ENCODE results near the gene MYLK. TPM values are rescaled to one million over a fixed set of nuclear protein-coding genes. Genes with fewer than 3 reads are reported as not detected.
A peak's percentile ranks its signal among the peaks of the same experiment; 100 is the strongest.

MYLK gene
- total RNA-seq, 1 donor from 2014 or later: 20.1 TPM

GRCh38 chr3:123568034-123568433, 316.1 kb downstream of the MYLK start:
- no peaks in the 10 kb centered on the region for H3K36me3 Mint-ChIP-seq (ENCODE audit: low read depth)
- H3K9me3 Mint-ChIP-seq: no peaks in the 10 kb centered on the region
- no peaks in the 10 kb centered on the region for H3K27me3 Mint-ChIP-seq (ENCODE audit: low read depth)
- no peak overlapping the region for H3K27ac Mint-ChIP-seq (ENCODE audit: unreplicated experiment)
- DNase-seq (ENCODE audit: low read depth, low spot score): no peak
- TF ChIP-seq CTCF (conservative IDR thresholded peaks at IDR 0.05): no peak
- H3K4me1 Mint-ChIP-seq: peaks cover 13% of the 10 kb centered on the region
- H3K4me3 Mint-ChIP-seq: no peak overlapping the region

GRCh38 chr3:123564056-123564455, 320.1 kb downstream of the MYLK start:
- DNase-seq (ENCODE audit: low read depth, low spot score): no peak
- H3K36me3 Mint-ChIP-seq (ENCODE audit: low read depth): no peaks in the 10 kb centered on the region
- no peaks in the 10 kb centered on the region for H3K9me3 Mint-ChIP-seq
- no peaks in the 10 kb centered on the region for H3K27me3 Mint-ChIP-seq (ENCODE audit: low read depth)
- H3K4me1 Mint-ChIP-seq: peaks cover 6% of the 10 kb centered on the region
- H3K27ac Mint-ChIP-seq (ENCODE audit: unreplicated experiment): peak overlapping the region; percentile 76
- H3K4me3 Mint-ChIP-seq: no peak overlapping the region
- no peak for TF ChIP-seq CTCF (conservative IDR thresholded peaks at IDR 0.05)

- DNase-seq (ENCODE audit: low read depth, low spot score): no peak
- Mint-ChIP-seq H3K27me3 (ENCODE audit: low read depth) (no peaks in the 10 kb centered on the region), H3K4me1 (no peaks in the 10 kb centered on the region), H3K9me3 (no peaks in the 10 kb centered on the region), H3K36me3 (ENCODE audit: low read depth) (no peaks in the 10 kb centered on the region), H3K27ac (ENCODE audit: unreplicated experiment) (no peak overlapping the region), H3K4me3 (no peak overlapping the region)
- no peak for TF ChIP-seq CTCF (conservative IDR thresholded peaks at IDR 0.05)
Observed at GRCh38 chr3:123562547-123562946, 321.6 kb downstream of the MYLK start.

GRCh38 chr3:123561188-123561587, 322.9 kb downstream of the MYLK start:
- Mint-ChIP-seq H3K27ac (ENCODE audit: unreplicated experiment) (no peak overlapping the region), H3K27me3 (ENCODE audit: low read depth) (no peaks in the 10 kb centered on the region), H3K36me3 (ENCODE audit: low read depth) (peaks cover 9% of the 10 kb centered on the region), H3K4me1 (no peaks in the 10 kb centered on the region), H3K9me3 (no peaks in the 10 kb centered on the region), H3K4me3 (no peak overlapping the region)
- no peak for DNase-seq (ENCODE audit: low read depth, low spot score)
- no peak for TF ChIP-seq CTCF (conservative IDR thresholded peaks at IDR 0.05)

Other genes with a start within 250 kb of the MYLK start
- gene CCDC14, start 76.9 kb upstream of the MYLK start, total RNA-seq: 113 and 117 TPM in 2 replicates
- not detected in 2 replicates for gene ROPN1, start 107.8 kb upstream of the MYLK start, total RNA-seq
- 40.5 and 45.4 TPM in 2 replicates for gene KALRN, start 149.0 kb upstream of the MYLK start, total RNA-seq

Data from neural crest cell (in vitro differentiated cells).